CD4-positive, CD25-positive, alpha-beta regulatory T cell (primary cell): ENCODE measurements around the gene LIPE. TPM values are rescaled to one million over a fixed set of nuclear protein-coding genes. Genes with fewer than 3 reads are reported as not detected.

Source experiments
- ATAC-seq, 2 donors: fragments of 150-1000 bp; cut with Tn5 transposase; one replicate each; pipeline ENCODE4 v1.10.0; 2021; ENCODE audit warnings: low read depth in 2 of 2, moderate number of reproducible peaks in 2 of 2, moderate library complexity in 1 of 2
- DNase-seq, 3 donors: peaks; one replicate each; pipeline versions ENCODE4 v3.0.0 to v3.0.0-alpha.2; 2012 to 2022; ENCODE audit warnings: mixed read lengths in 1 of 3
- H3K27ac ChIP-seq: one replicate; pipeline ENCODE4 v1.7.0; 2013; ENCODE audit warnings: mild to moderate bottlenecking, low read length; ENCODE audit not compliant: insufficient read depth, poor library complexity, severe bottlenecking
- H3K27me3 ChIP-seq: one replicate; pipeline ENCODE4 v1.7.0; 2013; ENCODE audit warnings: low read length; ENCODE audit not compliant: control insufficient read depth, insufficient read depth
- H3K36me3 ChIP-seq: one replicate; pipeline ENCODE4 v1.7.0; 2013; ENCODE audit warnings: mild to moderate bottlenecking, low read length, moderate library complexity; ENCODE audit not compliant: control insufficient read depth, insufficient read depth
- H3K4me1 ChIP-seq: 2 replicates; pipeline ENCODE4 v1.7.0; 2013; ENCODE audit warnings: mild to moderate bottlenecking, low read length; ENCODE audit not compliant: insufficient read depth, control insufficient read depth, poor library complexity, severe bottlenecking
- H3K4me3 ChIP-seq: one replicate; pipeline ENCODE4 v1.7.0; 2013; ENCODE audit warnings: low read depth, mild to moderate bottlenecking, low read length, moderate library complexity
- H3K9me3 ChIP-seq, 2 experiments: 1 replicate in 1 of 2; 2 replicates in 1 of 2; pipeline ENCODE4 v1.7.0; 2013; ENCODE audit warnings: low read length in 2 of 2, mild to moderate bottlenecking in 1 of 2, moderate library complexity in 1 of 2; ENCODE audit not compliant: control insufficient read depth in 2 of 2
- H3K27ac Mint-ChIP-seq, 3 donors: one replicate each; pipeline ENCODE4 v1.8.0; 2020 to 2022; ENCODE audit warnings: mild to moderate bottlenecking in 3 of 3, mixed read lengths in 3 of 3, moderate library complexity in 2 of 3
- H3K27me3 Mint-ChIP-seq: one replicate; pipeline ENCODE4 v1.8.0; 2022; ENCODE audit warnings: mild to moderate bottlenecking, mixed read lengths
- H3K36me3 Mint-ChIP-seq: one replicate; pipeline ENCODE4 v1.8.0; 2020; ENCODE audit warnings: mixed read lengths
- H3K4me1 Mint-ChIP-seq, 4 donors: one replicate each; pipeline ENCODE4 v1.8.0; 2020 to 2022; ENCODE audit warnings: mixed read lengths in 4 of 4, mild to moderate bottlenecking in 1 of 4
- H3K4me3 Mint-ChIP-seq, 4 donors: one replicate each; pipeline ENCODE4 v1.8.0; 2020 to 2022; ENCODE audit warnings: mild to moderate bottlenecking in 4 of 4, mixed read lengths in 4 of 4, moderate library complexity in 3 of 4
- H3K9me3 Mint-ChIP-seq, 7 donors: one replicate each; pipeline ENCODE4 v1.8.0; 2020 to 2022; ENCODE audit warnings: mixed read lengths in 7 of 7, mild to moderate bottlenecking in 3 of 7, moderate library complexity in 2 of 7
- polyA plus RNA-seq, 4 donors: library from polyadenylated mRNA; unstranded; fragments of 300-500 nt; fragmentation: Illumina TruSeq; gene quantifications; one replicate each; pipeline ENCODE4 v1.2.3, GENCODE V29; 2021
- total RNA-seq: library from RNA; stranded (reverse); gene quantifications from one replicate; pipeline ENCODE4 v1.2.3, GENCODE V29; 2022

Gene LIPE
- total and polyA plus RNA-seq, 5 donors from 2014 or later = 3.0 to 13.2 (median 6.1) TPM

GRCh38 chr19:42421101-42421500, 6.1 kb downstream of the LIPE start:
- DNase-seq = no peak

GRCh38 chr19:42420055-42420544, 7.1 kb downstream of the LIPE start:
- peaks cover 45% of the 10 kb centered on the region for H3K4me1 ChIP-seq
- Mint-ChIP-seq H3K4me3 (peak overlapping the region; percentile 12 to 86 (median 46)), H3K27ac (peak overlapping the region in 2 of 3 donors; percentile 27 to 48), H3K36me3 (peaks cover 3% of the 10 kb centered on the region), H3K4me1 (peaks cover 11 to 56% (median 32%) of the 10 kb centered on the region in 4 donors), H3K9me3 (no peaks in the 10 kb centered on the region), H3K27me3 (no peaks in the 10 kb centered on the region)
- DNase-seq (peak; percentile 63 to 89 (median 78)), ATAC-seq (peak; percentile 46 to 50)
- no peak overlapping the region for H3K4me3 ChIP-seq
- H3K36me3 ChIP-seq = peaks cover 13% of the 10 kb centered on the region
- no peaks in the 10 kb centered on the region for H3K27me3 ChIP-seq
- no peaks in the 10 kb centered on the region for H3K9me3 ChIP-seq
- no peak overlapping the region for H3K27ac ChIP-seq

More at GRCh38 chr19:42421101-42421500, 6.1 kb downstream of the LIPE start:
- H3K4me3 Mint-ChIP-seq = peak overlapping the region; percentile 69 to 98 (median 98)
- H3K36me3 Mint-ChIP-seq = peaks cover 3% of the 10 kb centered on the region
- Histone ChIP-seq H3K27me3 (no peaks in the 10 kb centered on the region), H3K4me1 (peaks cover 45% of the 10 kb centered on the region), H3K9me3 (no peaks in the 10 kb centered on the region), H3K36me3 (peaks cover 8% of the 10 kb centered on the region), H3K27ac (no peak overlapping the region), H3K4me3 (no peak overlapping the region)
- no peaks in the 10 kb centered on the region for H3K27me3 Mint-ChIP-seq
- ATAC-seq = no peak
- H3K9me3 Mint-ChIP-seq = no peaks in the 10 kb centered on the region
- peak overlapping the region in 2 of 3 donors; percentile 86 to 97 for H3K27ac Mint-ChIP-seq
- peaks cover 11 to 57% (median 32%) of the 10 kb centered on the region in 4 donors for H3K4me1 Mint-ChIP-seq

DNA sequence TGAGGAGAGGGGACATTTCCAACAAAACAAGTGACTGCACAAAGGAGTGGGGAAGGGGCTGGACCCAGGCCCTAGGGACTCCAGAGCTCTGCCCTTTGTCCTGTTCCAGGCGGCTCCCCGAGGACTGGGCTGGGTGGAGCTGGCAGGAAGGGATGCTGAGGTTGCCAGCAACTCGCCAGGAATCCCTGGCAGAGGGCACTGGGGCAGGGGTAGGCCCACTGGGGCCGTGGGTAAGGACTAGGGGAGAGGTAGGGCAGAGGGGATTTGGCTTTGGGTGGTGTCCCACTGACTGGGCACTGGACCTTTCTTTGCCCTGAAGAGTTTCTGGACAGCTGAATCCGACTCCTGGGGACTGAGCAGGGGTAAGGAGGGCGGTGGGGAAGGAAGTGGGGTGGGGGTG, 7.9 kb downstream of the LIPE start:
- H3K4me1 ChIP-seq = peaks cover 45% of the 10 kb centered on the region
- H3K4me1 Mint-ChIP-seq = peaks cover 11 to 52% (median 32%) of the 10 kb centered on the region in 4 donors
- DNase-seq = no peak

DNA sequence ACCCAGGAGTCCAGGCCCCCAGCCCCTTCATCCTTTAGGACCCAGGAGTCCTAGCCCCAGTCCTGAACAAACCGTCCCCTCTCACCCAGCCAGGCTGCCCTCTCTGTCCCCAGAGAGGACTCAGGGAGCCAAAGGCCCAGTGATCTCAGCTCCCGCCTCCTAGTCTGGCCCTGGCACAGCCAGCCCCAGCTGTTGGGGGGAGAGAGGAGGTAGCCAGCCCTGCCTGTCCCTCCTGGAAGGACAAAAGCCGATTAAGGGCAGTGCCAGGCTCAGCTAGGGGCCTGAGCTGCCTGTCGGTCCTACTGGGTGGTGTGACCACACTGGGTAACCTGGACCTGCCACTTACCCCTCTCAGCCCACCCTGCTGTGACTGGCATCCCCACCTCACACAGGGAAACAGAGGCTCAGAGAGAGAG, 14.5 kb downstream of the LIPE start:
- no peaks in the 10 kb centered on the region for H3K9me3 ChIP-seq
- H3K4me3 ChIP-seq = no peak overlapping the region
- H3K27ac ChIP-seq = no peak overlapping the region
- no peaks in the 10 kb centered on the region for H3K27me3 Mint-ChIP-seq
- peaks cover 0 to 23% (median 1%) of the 10 kb centered on the region in 4 donors for H3K4me1 Mint-ChIP-seq
- no peaks in the 10 kb centered on the region for H3K4me1 ChIP-seq
- H3K36me3 ChIP-seq = peaks cover 25% of the 10 kb centered on the region
- no peaks in the 10 kb centered on the region for H3K27me3 ChIP-seq
- H3K27ac Mint-ChIP-seq = no peak overlapping the region
- ATAC-seq = no peak
- peaks cover 14% of the 10 kb centered on the region for H3K36me3 Mint-ChIP-seq
- DNase-seq = no peak
- peaks cover 0 to 1% (median 0%) of the 10 kb centered on the region in 7 donors for H3K9me3 Mint-ChIP-seq
- H3K4me3 Mint-ChIP-seq = no peak overlapping the region

More for the DNA sequence above, 7.9 kb downstream of the LIPE start:
- Mint-ChIP-seq H3K27me3 (no peaks in the 10 kb centered on the region), H3K9me3 (no peaks in the 10 kb centered on the region), H3K27ac (no peak overlapping the region), H3K4me3 (no peak overlapping the region), H3K36me3 (peaks cover 3% of the 10 kb centered on the region)
- Histone ChIP-seq H3K36me3 (peaks cover 19% of the 10 kb centered on the region), H3K9me3 (no peaks in the 10 kb centered on the region), H3K4me3 (no peak overlapping the region), H3K27ac (no peak overlapping the region), H3K27me3 (no peaks in the 10 kb centered on the region)
- no peak for ATAC-seq

- Histone ChIP-seq H3K27ac (no peak overlapping the region), H3K36me3 (peaks cover 24% of the 10 kb centered on the region), H3K4me3 (no peak overlapping the region), H3K27me3 (no peaks in the 10 kb centered on the region), H3K4me1 (no peaks in the 10 kb centered on the region), H3K9me3 (no peaks in the 10 kb centered on the region)
- H3K9me3 Mint-ChIP-seq = peaks cover 0 to 1% (median 0%) of the 10 kb centered on the region in 7 donors
- DNase-seq = no peak
- no peaks in the 10 kb centered on the region for H3K27me3 Mint-ChIP-seq
- peaks cover 0 to 23% (median 1%) of the 10 kb centered on the region in 4 donors for H3K4me1 Mint-ChIP-seq
- H3K4me3 Mint-ChIP-seq = no peak overlapping the region
- peak overlapping the region in 2 of 3 donors; percentile 14 to 36 for H3K27ac Mint-ChIP-seq
- H3K36me3 Mint-ChIP-seq = peaks cover 17% of the 10 kb centered on the region
- no peak for ATAC-seq
Measured at GRCh38 chr19:42412227-42412626, 15.0 kb downstream of the LIPE start.

DNA sequence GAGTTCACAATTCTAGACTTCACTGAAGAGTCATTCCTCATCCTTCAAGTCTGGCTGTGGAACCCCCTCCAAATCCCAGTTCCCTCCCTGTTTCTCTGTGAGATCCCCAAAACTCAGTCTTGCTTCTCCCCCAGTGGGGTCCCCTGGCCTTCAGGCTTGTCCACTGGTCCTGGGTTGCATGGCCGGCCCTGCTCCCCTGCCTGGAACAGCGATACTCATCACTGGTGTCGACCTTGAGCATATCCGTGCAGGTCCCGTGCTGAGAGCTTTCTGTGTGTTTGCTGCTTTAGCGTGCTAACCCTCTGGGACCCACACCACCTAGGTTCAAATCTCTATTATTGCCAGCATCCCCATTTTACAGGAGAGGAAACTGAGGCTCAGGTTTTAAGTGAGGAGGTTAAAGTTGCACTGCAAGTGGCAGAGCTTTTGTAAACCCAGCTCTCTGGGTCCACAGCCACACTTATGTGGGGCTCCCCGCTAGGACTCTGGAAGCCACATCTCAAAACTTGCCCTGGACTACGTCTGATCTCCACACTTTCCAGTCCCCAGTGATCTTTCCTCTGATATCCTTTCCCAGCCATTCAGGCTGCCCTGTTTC, 15.5 kb downstream of the LIPE start:
- ATAC-seq (no peak), DNase-seq (no peak)
- Mint-ChIP-seq H3K27ac (peak overlapping the region in 1 of 3 donors; percentile 82), H3K9me3 (peaks cover 0 to 1% (median 0%) of the 10 kb centered on the region in 7 donors), H3K4me3 (no peak overlapping the region), H3K4me1 (peaks cover 0 to 23% (median 1%) of the 10 kb centered on the region in 4 donors), H3K36me3 (peaks cover 17% of the 10 kb centered on the region), H3K27me3 (no peaks in the 10 kb centered on the region)
- Histone ChIP-seq H3K4me3 (no peak overlapping the region), H3K4me1 (no peaks in the 10 kb centered on the region), H3K9me3 (no peaks in the 10 kb centered on the region), H3K36me3 (peaks cover 23% of the 10 kb centered on the region), H3K27me3 (no peaks in the 10 kb centered on the region), H3K27ac (no peak overlapping the region)

GRCh38 chr19:42410371-42410770, 16.8 kb downstream of the LIPE start:
- ATAC-seq (no peak), DNase-seq (no peak)
- H3K27ac Mint-ChIP-seq = no peak overlapping the region
- Histone ChIP-seq H3K4me1 (no peaks in the 10 kb centered on the region), H3K27ac (no peak overlapping the region), H3K27me3 (no peaks in the 10 kb centered on the region), H3K36me3 (peaks cover 18% of the 10 kb centered on the region), H3K4me3 (no peak overlapping the region), H3K9me3 (no peaks in the 10 kb centered on the region)
- peaks cover 0 to 1% (median 0%) of the 10 kb centered on the region in 7 donors for H3K9me3 Mint-ChIP-seq
- H3K36me3 Mint-ChIP-seq = peaks cover 18% of the 10 kb centered on the region
- H3K4me1 Mint-ChIP-seq = peaks cover 0 to 23% (median 1%) of the 10 kb centered on the region in 4 donors
- H3K27me3 Mint-ChIP-seq = no peaks in the 10 kb centered on the region
- H3K4me3 Mint-ChIP-seq = no peak overlapping the region

DNA sequence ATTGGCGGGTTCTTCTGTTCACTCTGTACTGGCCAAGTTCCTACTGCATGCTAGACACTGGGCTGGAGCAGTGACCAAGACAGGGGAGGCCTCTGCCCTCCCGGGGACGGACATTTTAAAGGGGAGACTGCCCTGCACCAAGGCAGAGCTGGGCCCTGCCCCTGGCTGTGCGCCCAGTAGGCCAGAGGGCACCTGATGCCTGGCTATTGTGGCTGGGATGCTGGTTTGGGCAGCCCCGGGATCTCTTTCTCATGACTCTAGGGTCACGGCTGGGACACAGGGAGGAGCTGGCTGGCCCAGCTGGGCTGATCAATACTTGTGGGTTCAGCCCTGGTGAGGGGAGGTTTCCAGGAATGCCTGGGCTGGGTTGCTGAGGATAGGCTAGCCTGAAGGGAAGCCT, 17.7 kb downstream of the LIPE start:
- H3K27ac Mint-ChIP-seq = no peak overlapping the region
- H3K36me3 Mint-ChIP-seq = peaks cover 22% of the 10 kb centered on the region
- Histone ChIP-seq H3K4me3 (no peak overlapping the region), H3K4me1 (no peaks in the 10 kb centered on the region), H3K27me3 (no peaks in the 10 kb centered on the region), H3K27ac (no peak overlapping the region), H3K9me3 (no peaks in the 10 kb centered on the region), H3K36me3 (peaks cover 13% of the 10 kb centered on the region)
- peaks cover 0 to 1% (median 0%) of the 10 kb centered on the region in 7 donors for H3K9me3 Mint-ChIP-seq
- peaks cover 0 to 23% (median 1%) of the 10 kb centered on the region in 4 donors for H3K4me1 Mint-ChIP-seq
- H3K27me3 Mint-ChIP-seq = no peaks in the 10 kb centered on the region
- DNase-seq = no peak
- no peak for ATAC-seq
- H3K4me3 Mint-ChIP-seq = no peak overlapping the region
